ENCODE measurements around the gene TMC8. TPM values are rescaled to one million over a fixed set of nuclear protein-coding genes. Genes with fewer than 3 reads are reported as not detected.
A peak's percentile ranks its signal among the peaks of the same experiment; 100 is the strongest.

The TMC8 gene
- total and polyA plus RNA-seq, 2 donors (not counting 1 experiment from before 2014, with no cell fraction given), result 0.02 TPM; not detected in 1

DNA sequence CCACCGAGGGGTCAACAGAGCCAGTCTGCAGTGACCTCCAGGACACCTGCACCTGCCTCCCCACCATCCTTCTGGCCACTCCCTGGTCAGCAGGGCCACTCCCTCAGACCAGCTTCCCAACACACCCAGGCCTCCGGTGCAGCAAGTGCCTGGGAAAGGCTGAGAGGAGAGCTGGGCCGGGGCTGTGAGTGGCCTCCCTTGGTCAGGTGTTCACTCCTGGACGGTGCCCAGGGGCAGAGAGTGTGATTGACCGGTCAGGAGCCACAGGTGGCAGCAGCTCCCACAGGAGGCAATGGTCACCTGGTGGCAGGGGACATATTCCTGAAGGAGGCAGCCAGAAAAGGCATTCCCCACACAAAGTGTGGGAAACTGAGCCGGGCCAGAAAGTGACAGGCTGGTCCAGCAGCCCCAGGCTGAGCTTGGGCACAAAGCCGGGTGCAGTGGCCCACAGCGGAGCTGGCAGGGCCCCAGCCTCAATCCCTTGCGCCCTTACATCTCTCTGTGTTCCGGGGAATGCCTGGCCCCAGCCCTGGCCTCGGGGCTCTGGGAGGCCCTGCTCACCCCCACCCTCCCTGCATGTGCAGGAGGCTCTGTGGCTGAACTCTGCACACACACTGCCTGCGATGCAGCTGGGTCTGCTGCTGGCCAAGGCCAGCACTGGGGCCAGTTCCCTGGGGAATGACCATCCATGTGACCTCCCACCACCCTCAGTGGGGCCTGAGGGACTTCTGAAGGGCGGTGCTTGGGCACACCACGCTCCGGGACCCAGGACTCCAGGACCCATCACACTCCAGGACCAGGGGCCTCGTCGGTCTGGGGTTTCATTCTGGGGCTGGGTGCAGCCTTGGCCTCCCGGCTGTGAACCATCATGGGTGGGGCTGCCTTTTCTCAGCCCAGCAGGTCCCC lies 14.4 kb downstream of the TMC8 start:
- no peaks in the 10 kb centered on the region for H4K20me1 ChIP-seq (ENCODE audit: control insufficient read depth, extremely low read depth, insufficient read depth, low read length)
- peaks cover 24% of the 10 kb centered on the region for H3K4me1 ChIP-seq (ENCODE audit: control insufficient read depth, extremely low read depth, insufficient read depth, low read length)
- peak in 1 of 2 donors; percentile 82 for DNase-seq (ENCODE audit: low read depth in 2 of 2)
- H3K9ac ChIP-seq (ENCODE audit: insufficient read depth, low read length), result no peak overlapping the region
- TF ChIP-seq, protein P1, sequence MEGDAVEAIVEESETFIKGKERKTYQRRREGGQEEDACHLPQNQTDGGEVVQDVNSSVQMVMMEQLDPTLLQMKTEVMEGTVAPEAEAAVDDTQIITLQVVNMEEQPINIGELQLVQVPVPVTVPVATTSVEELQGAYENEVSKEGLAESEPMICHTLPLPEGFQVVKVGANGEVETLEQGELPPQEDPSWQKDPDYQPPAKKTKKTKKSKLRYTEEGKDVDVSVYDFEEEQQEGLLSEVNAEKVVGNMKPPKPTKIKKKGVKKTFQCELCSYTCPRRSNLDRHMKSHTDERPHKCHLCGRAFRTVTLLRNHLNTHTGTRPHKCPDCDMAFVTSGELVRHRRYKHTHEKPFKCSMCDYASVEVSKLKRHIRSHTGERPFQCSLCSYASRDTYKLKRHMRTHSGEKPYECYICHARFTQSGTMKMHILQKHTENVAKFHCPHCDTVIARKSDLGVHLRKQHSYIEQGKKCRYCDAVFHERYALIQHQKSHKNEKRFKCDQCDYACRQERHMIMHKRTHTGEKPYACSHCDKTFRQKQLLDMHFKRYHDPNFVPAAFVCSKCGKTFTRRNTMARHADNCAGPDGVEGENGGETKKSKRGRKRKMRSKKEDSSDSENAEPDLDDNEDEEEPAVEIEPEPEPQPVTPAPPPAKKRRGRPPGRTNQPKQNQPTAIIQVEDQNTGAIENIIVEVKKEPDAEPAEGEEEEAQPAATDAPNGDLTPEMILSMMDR (conservative IDR thresholded peaks at IDR 0.05 in 1 of 2, IDR thresholded peaks at IDR 0.05 in 1 of 2; ENCODE audit: low read depth in 1 of 2, low read length in 2 of 2), result no peak
- no peak for TF ChIP-seq EZH2 (IDR thresholded peaks at IDR 0.05; ENCODE audit: low read length, missing control alignments)
- no peak overlapping the region for H3K4me2 ChIP-seq (ENCODE audit: extremely low read depth, insufficient read depth, low read length)
- no peaks in the 10 kb centered on the region for H3K27me3 ChIP-seq (ENCODE audit: control insufficient read depth, insufficient read depth, low read length)
- H3K27ac ChIP-seq (ENCODE audit: insufficient read depth, low read length), result no peak overlapping the region
- no peak overlapping the region for H2AFZ ChIP-seq (ENCODE audit: low read length)
- no peak overlapping the region for H3K4me3 ChIP-seq (replicated peaks in 1 of 4; ENCODE audit: control extremely low read depth in 1 of 4, insufficient read depth in 1 of 4, low read depth in 3 of 4, low read length in 4 of 4)
- H3K9me3 ChIP-seq (ENCODE audit: control insufficient read depth, insufficient read depth, low read depth, low read length), result no peaks in the 10 kb centered on the region
- H3K79me2 ChIP-seq (ENCODE audit: control insufficient read depth, insufficient read depth, low read length), result no peaks in the 10 kb centered on the region
- no peaks in the 10 kb centered on the region for H3K36me3 ChIP-seq (ENCODE audit: control insufficient read depth, insufficient read depth, low read length)

DNA sequence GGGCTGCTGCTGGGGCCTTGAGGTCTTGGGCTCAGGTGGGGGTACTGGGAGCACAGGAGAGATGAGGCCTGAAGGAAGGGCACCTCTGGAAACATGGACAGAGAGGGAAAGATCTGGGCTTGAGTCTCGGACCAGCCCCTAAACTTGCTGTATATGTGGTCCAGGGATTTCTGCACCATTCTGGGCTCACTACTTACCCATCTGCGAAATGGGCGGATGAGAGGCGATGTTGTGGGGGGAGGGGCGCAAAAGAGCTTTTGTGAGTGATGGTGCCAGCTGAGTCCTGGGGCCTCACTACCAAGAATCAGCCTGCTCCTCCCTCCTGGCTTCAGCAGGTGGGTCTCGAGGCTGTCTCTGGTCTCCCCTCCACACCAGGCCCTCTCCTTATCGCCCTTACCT lies 15.9 kb downstream of the TMC8 start:
- TF ChIP-seq, protein P1 (conservative IDR thresholded peaks at IDR 0.05 in 1 of 2, IDR thresholded peaks at IDR 0.05 in 1 of 2; ENCODE audit: low read depth in 1 of 2, low read length in 2 of 2), result no peak
- TF ChIP-seq EZH2 (IDR thresholded peaks at IDR 0.05; ENCODE audit: low read length, missing control alignments), result no peak
- Histone ChIP-seq H3K27me3 (ENCODE audit: control insufficient read depth, insufficient read depth, low read length) (no peaks in the 10 kb centered on the region), H4K20me1 (ENCODE audit: control insufficient read depth, extremely low read depth, insufficient read depth, low read length) (no peaks in the 10 kb centered on the region), H3K9ac (ENCODE audit: insufficient read depth, low read length) (no peak overlapping the region), H3K4me1 (ENCODE audit: control insufficient read depth, extremely low read depth, insufficient read depth, low read length) (peaks cover 24% of the 10 kb centered on the region), H3K79me2 (ENCODE audit: control insufficient read depth, insufficient read depth, low read length) (no peaks in the 10 kb centered on the region), H3K27ac (ENCODE audit: insufficient read depth, low read length) (no peak overlapping the region), H2AFZ (ENCODE audit: low read length) (no peak overlapping the region), H3K9me3 (ENCODE audit: control insufficient read depth, insufficient read depth, low read depth, low read length) (no peaks in the 10 kb centered on the region), H3K4me3 (replicated peaks in 1 of 4; ENCODE audit: control extremely low read depth in 1 of 4, insufficient read depth in 1 of 4, low read depth in 3 of 4, low read length in 4 of 4) (no peak overlapping the region), H3K36me3 (ENCODE audit: control insufficient read depth, insufficient read depth, low read length) (no peaks in the 10 kb centered on the region), H3K4me2 (ENCODE audit: extremely low read depth, insufficient read depth, low read length) (no peak overlapping the region)
- no peak for DNase-seq (ENCODE audit: low read depth in 2 of 2)

DNA sequence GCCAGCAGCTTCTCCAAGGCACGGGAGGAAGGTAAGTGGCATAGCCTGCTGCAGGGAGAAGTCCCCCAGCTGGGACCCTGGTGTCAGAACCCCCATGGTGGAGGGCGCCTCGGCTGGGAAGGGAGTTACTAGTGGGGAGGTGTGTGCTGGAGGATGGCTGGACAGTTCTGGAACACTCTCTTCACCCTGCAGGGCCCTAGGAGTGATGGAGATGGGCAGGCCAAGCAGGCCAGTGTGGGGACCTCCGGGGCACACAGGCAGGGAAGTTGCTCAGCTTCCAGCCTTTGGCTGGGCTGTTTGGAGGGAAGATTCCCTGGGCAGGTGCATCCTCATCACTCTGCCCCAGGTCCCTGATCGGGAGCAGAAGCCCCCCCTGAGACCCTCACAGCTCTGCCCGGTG lies 16.3 kb downstream of the TMC8 start:
- DNase-seq (ENCODE audit: low read depth in 2 of 2), result no peak
- no peaks in the 10 kb centered on the region for H4K20me1 ChIP-seq (ENCODE audit: control insufficient read depth, extremely low read depth, insufficient read depth, low read length)
- no peak overlapping the region for H3K9ac ChIP-seq (ENCODE audit: insufficient read depth, low read length)
- H3K4me1 ChIP-seq (ENCODE audit: control insufficient read depth, extremely low read depth, insufficient read depth, low read length), result peaks cover 21% of the 10 kb centered on the region
- H3K4me2 ChIP-seq (ENCODE audit: extremely low read depth, insufficient read depth, low read length), result no peak overlapping the region
- no peaks in the 10 kb centered on the region for H3K79me2 ChIP-seq (ENCODE audit: control insufficient read depth, insufficient read depth, low read length)
- H3K36me3 ChIP-seq (ENCODE audit: control insufficient read depth, insufficient read depth, low read length), result no peaks in the 10 kb centered on the region
- no peak overlapping the region for H3K27ac ChIP-seq (ENCODE audit: insufficient read depth, low read length)
- TF ChIP-seq, protein P1 (conservative IDR thresholded peaks at IDR 0.05 in 1 of 2, IDR thresholded peaks at IDR 0.05 in 1 of 2; ENCODE audit: low read depth in 1 of 2, low read length in 2 of 2), result no peak
- no peak for TF ChIP-seq EZH2 (IDR thresholded peaks at IDR 0.05; ENCODE audit: low read length, missing control alignments)
- H3K4me3 ChIP-seq (replicated peaks in 1 of 4; ENCODE audit: control extremely low read depth in 1 of 4, insufficient read depth in 1 of 4, low read depth in 3 of 4, low read length in 4 of 4), result no peak overlapping the region
- no peaks in the 10 kb centered on the region for H3K9me3 ChIP-seq (ENCODE audit: control insufficient read depth, insufficient read depth, low read depth, low read length)
- no peak overlapping the region for H2AFZ ChIP-seq (ENCODE audit: low read length)
- no peaks in the 10 kb centered on the region for H3K27me3 ChIP-seq (ENCODE audit: control insufficient read depth, insufficient read depth, low read length)

All from fibroblast of lung (primary cell).